ENCODE results near the gene NEDD4L. TPM values are rescaled to one million over a fixed set of nuclear protein-coding genes. Genes with fewer than 3 reads are reported as not detected.

The NEDD4L gene
- total RNA-seq, 1 donor from 2014 or later = 93.9 TPM

GRCh38 chr18:58313491-58314032 lies 269.5 kb downstream of the NEDD4L start:
- no peak for FAIRE-seq

GRCh38 chr18:58314284-58314683 lies 270.3 kb downstream of the NEDD4L start:
- H3K27me3 Mint-ChIP-seq (ENCODE audit: low read depth, unreplicated experiment) = no peaks in the 10 kb centered on the region
- H4K20me1 ChIP-seq (ENCODE audit: insufficient read depth, low read length) = peaks cover 74% of the 10 kb centered on the region
- peaks cover 2% of the 10 kb centered on the region for H3K9me3 Mint-ChIP-seq (ENCODE audit: unreplicated experiment)
- peak overlapping the region; percentile 69 for H3K27ac Mint-ChIP-seq (ENCODE audit: unreplicated experiment)
- H3K4me1 ChIP-seq (ENCODE audit: insufficient read depth, low read length) = peaks cover 33% of the 10 kb centered on the region
- peaks cover 44% of the 10 kb centered on the region for H3K79me2 ChIP-seq (ENCODE audit: insufficient read depth, low read length)
- H3K27ac ChIP-seq (ENCODE audit: low read depth, low read length) = peak overlapping the region; percentile 66
- no peaks in the 10 kb centered on the region for H3K27me3 ChIP-seq (ENCODE audit: insufficient read depth, low read length)
- H3K4me2 ChIP-seq (ENCODE audit: low read length) = peak overlapping the region; percentile 64
- no peak overlapping the region for H3K4me3 Mint-ChIP-seq (ENCODE audit: unreplicated experiment)
- FAIRE-seq = peak; percentile 68
- H3K36me3 ChIP-seq (ENCODE audit: insufficient read depth, low read length) = peaks cover 4% of the 10 kb centered on the region
- no peaks in the 10 kb centered on the region for H3K9me3 ChIP-seq (ENCODE audit: insufficient read depth, low read depth, low read length)
- peak overlapping the region; percentile 48 for H3K9ac ChIP-seq (ENCODE audit: low read length)
- peaks cover 17% of the 10 kb centered on the region for H3K36me3 Mint-ChIP-seq (ENCODE audit: low read depth, unreplicated experiment)
- TF ChIP-seq CTCF (IDR thresholded peaks at IDR 0.05; ENCODE audit: insufficient read depth, low read depth, low read length) (no peak), EZH2 (IDR thresholded peaks at IDR 0.05; ENCODE audit: insufficient read depth, low read length) (no peak)
- peak; percentile 95 for DNase-seq (ENCODE audit: low read depth)
- H2AFZ ChIP-seq (ENCODE audit: low read depth, low read length) = no peak overlapping the region
- H3K4me3 ChIP-seq (ENCODE audit: insufficient read depth, low read depth, low read length) = peak overlapping the region; percentile 3
- H3K4me1 Mint-ChIP-seq (ENCODE audit: low read depth, unreplicated experiment) = peaks cover 41% of the 10 kb centered on the region

More at GRCh38 chr18:58313491-58314032, 269.5 kb downstream of the NEDD4L start:
- peaks cover 4% of the 10 kb centered on the region for H3K36me3 ChIP-seq (ENCODE audit: insufficient read depth, low read length)
- H2AFZ ChIP-seq (ENCODE audit: low read depth, low read length) = no peak overlapping the region
- H3K4me2 ChIP-seq (ENCODE audit: low read length) = no peak overlapping the region
- H3K27me3 ChIP-seq (ENCODE audit: insufficient read depth, low read length) = no peaks in the 10 kb centered on the region
- no peak overlapping the region for H3K27ac ChIP-seq (ENCODE audit: low read depth, low read length)
- Mint-ChIP-seq H3K36me3 (ENCODE audit: low read depth, unreplicated experiment) (peaks cover 19% of the 10 kb centered on the region), H3K27me3 (ENCODE audit: low read depth, unreplicated experiment) (no peaks in the 10 kb centered on the region), H3K9me3 (ENCODE audit: unreplicated experiment) (peaks cover 2% of the 10 kb centered on the region), H3K27ac (ENCODE audit: unreplicated experiment) (peak overlapping the region; percentile 34), H3K4me3 (ENCODE audit: unreplicated experiment) (no peak overlapping the region), H3K4me1 (ENCODE audit: low read depth, unreplicated experiment) (peaks cover 41% of the 10 kb centered on the region)
- H3K79me2 ChIP-seq (ENCODE audit: insufficient read depth, low read length) = peaks cover 44% of the 10 kb centered on the region
- H3K4me3 ChIP-seq (ENCODE audit: insufficient read depth, low read depth, low read length) = no peak overlapping the region
- H3K9ac ChIP-seq (ENCODE audit: low read length) = no peak overlapping the region
- H4K20me1 ChIP-seq (ENCODE audit: insufficient read depth, low read length) = peaks cover 74% of the 10 kb centered on the region
- no peaks in the 10 kb centered on the region for H3K9me3 ChIP-seq (ENCODE audit: insufficient read depth, low read depth, low read length)
- H3K4me1 ChIP-seq (ENCODE audit: insufficient read depth, low read length) = peaks cover 33% of the 10 kb centered on the region
- DNase-seq (ENCODE audit: low read depth) = no peak
- TF ChIP-seq EZH2 (IDR thresholded peaks at IDR 0.05; ENCODE audit: insufficient read depth, low read length) (no peak), CTCF (IDR thresholded peaks at IDR 0.05; ENCODE audit: insufficient read depth, low read depth, low read length) (no peak)

- Histone ChIP-seq H3K79me2 (ENCODE audit: insufficient read depth, low read length) (peaks cover 46% of the 10 kb centered on the region), H4K20me1 (ENCODE audit: insufficient read depth, low read length) (peaks cover 74% of the 10 kb centered on the region), H2AFZ (ENCODE audit: low read depth, low read length) (no peak overlapping the region), H3K27me3 (ENCODE audit: insufficient read depth, low read length) (no peaks in the 10 kb centered on the region), H3K4me2 (ENCODE audit: low read length) (peak overlapping the region; percentile 64), H3K9ac (ENCODE audit: low read length) (peak overlapping the region; percentile 48), H3K36me3 (ENCODE audit: insufficient read depth, low read length) (peaks cover 4% of the 10 kb centered on the region), H3K27ac (ENCODE audit: low read depth, low read length) (peak overlapping the region; percentile 66), H3K4me3 (ENCODE audit: insufficient read depth, low read depth, low read length) (no peak overlapping the region), H3K4me1 (ENCODE audit: insufficient read depth, low read length) (peaks cover 33% of the 10 kb centered on the region), H3K9me3 (ENCODE audit: insufficient read depth, low read depth, low read length) (no peaks in the 10 kb centered on the region)
- peaks cover 42% of the 10 kb centered on the region for H3K4me1 Mint-ChIP-seq (ENCODE audit: low read depth, unreplicated experiment)
- H3K27ac Mint-ChIP-seq (ENCODE audit: unreplicated experiment) = peak overlapping the region; percentile 87
- DNase-seq (ENCODE audit: low read depth) (peak; percentile 37), FAIRE-seq (no peak)
- no peak overlapping the region for H3K4me3 Mint-ChIP-seq (ENCODE audit: unreplicated experiment)
- H3K36me3 Mint-ChIP-seq (ENCODE audit: low read depth, unreplicated experiment) = peaks cover 17% of the 10 kb centered on the region
- H3K27me3 Mint-ChIP-seq (ENCODE audit: low read depth, unreplicated experiment) = no peaks in the 10 kb centered on the region
- no peak for TF ChIP-seq EZH2 (IDR thresholded peaks at IDR 0.05; ENCODE audit: insufficient read depth, low read length)
- no peak for TF ChIP-seq CTCF (IDR thresholded peaks at IDR 0.05; ENCODE audit: insufficient read depth, low read depth, low read length)
- peaks cover 2% of the 10 kb centered on the region for H3K9me3 Mint-ChIP-seq (ENCODE audit: unreplicated experiment)
Measured at GRCh38 chr18:58315041-58315440, 271.0 kb downstream of the NEDD4L start.
